SK-N-SH treated with all-trans-retinoic acid at 6 μM for 48 hours (cell line): ENCODE data around the gene AOC3.

Experiments
- ATAC-seq: fragments of 200-7000 bp; cut with Tn5 transposase; 3 replicates; pipeline ENCODE4 v1.9.1; 2020; ENCODE audit warnings: mild to moderate bottlenecking, moderate library complexity
- ARNTL ChIP-seq: fragments of 450-650 bp; formaldehyde crosslinking; IDR thresholded peaks from 2 replicates; pipeline ENCODE4 v1.5.0; 2020; ENCODE audit warnings: low read depth, mild to moderate bottlenecking, moderate library complexity, borderline replicate concordance
- BACH2 ChIP-seq: fragments of 250-450 bp; sonication (Bioruptor Pico); IDR thresholded peaks from 2 replicates; pipeline ENCODE4 v1.9.0; 2021; ENCODE audit warnings: mild to moderate bottlenecking, borderline replicate concordance
- CSDC2 ChIP-seq: fragments of 250-450 bp; sonication (Bioruptor Pico); IDR thresholded peaks from 2 replicates; pipeline ENCODE4 v1.5.0; 2020; ENCODE audit warnings: mild to moderate bottlenecking, moderate library complexity
- CSRNP3 ChIP-seq: fragments of 250-450 bp; sonication (Bioruptor Pico); IDR thresholded peaks from 2 replicates; pipeline ENCODE4 v1.5.1; 2021; ENCODE audit warnings: mild to moderate bottlenecking, moderate library complexity
- ESRRG ChIP-seq: fragments of 250-450 bp; sonication (Bioruptor Pico); IDR thresholded peaks from 2 replicates; pipeline ENCODE4 v1.6.1; 2021; ENCODE audit warnings: mild to moderate bottlenecking
- GLIS3 ChIP-seq: fragments of 250-450 bp; sonication (Bioruptor Pico); IDR thresholded peaks from 2 replicates; pipeline ENCODE4 v1.5.0; 2020; ENCODE audit warnings: mild to moderate bottlenecking, moderate library complexity
- ISL1 ChIP-seq: fragments of 250-450 bp; sonication (Bioruptor Pico); IDR thresholded peaks from 2 replicates; pipeline ENCODE4 v2.1.2; 2022; ENCODE audit warnings: mild to moderate bottlenecking, moderate library complexity
- PATZ1 ChIP-seq: fragments of 250-450 bp; sonication (Bioruptor Pico); IDR thresholded peaks from 2 replicates; pipeline ENCODE4 v1.8.0; 2020; ENCODE audit warnings: mild to moderate bottlenecking, moderate library complexity, borderline replicate concordance
- RARB ChIP-seq: fragments of 250-450 bp; sonication (Bioruptor Pico); IDR thresholded peaks from 2 replicates; pipeline ENCODE4 v1.8.0; 2021; ENCODE audit warnings: mild to moderate bottlenecking, moderate library complexity
- SNAI2 ChIP-seq: fragments of 250-450 bp; sonication (Bioruptor Pico); IDR thresholded peaks from 2 replicates; pipeline ENCODE4 v1.5.0; 2020; ENCODE audit warnings: mild to moderate bottlenecking, moderate library complexity
- TCF4 ChIP-seq: fragments of 250-450 bp; sonication (Bioruptor Pico); IDR thresholded peaks from 2 replicates; pipeline ENCODE4 v1.8.0; 2021; ENCODE audit warnings: mild to moderate bottlenecking, moderate library complexity, borderline replicate concordance
- TOX ChIP-seq: fragments of 250-450 bp; sonication (Bioruptor Pico); IDR thresholded peaks from 2 replicates; pipeline ENCODE4 v1.8.0; 2021; ENCODE audit warnings: mild to moderate bottlenecking, moderate library complexity, borderline replicate concordance
- TSHZ2 ChIP-seq: fragments of 250-450 bp; sonication (Bioruptor Pico); IDR thresholded peaks from 2 replicates; pipeline ENCODE4 v1.5.0; 2020; ENCODE audit warnings: mild to moderate bottlenecking, moderate library complexity
- ZC3H10 ChIP-seq: fragments of 250-450 bp; sonication (Bioruptor Pico); IDR thresholded peaks from 2 replicates; pipeline ENCODE4 v1.5.1; 2021; ENCODE audit warnings: mild to moderate bottlenecking, moderate library complexity
- ZFP3 ChIP-seq: fragments of 250-450 bp; sonication (Bioruptor Pico); IDR thresholded peaks from 2 replicates; pipeline ENCODE4 v1.5.0; 2020; ENCODE audit warnings: mild to moderate bottlenecking, moderate library complexity
- ZFP30 ChIP-seq: fragments of 450-650 bp; formaldehyde crosslinking; IDR thresholded peaks from 2 replicates; pipeline ENCODE4 v1.5.0; 2022; ENCODE audit warnings: mild to moderate bottlenecking, moderate library complexity
- ZNF565 ChIP-seq: fragments of 450-650 bp; formaldehyde crosslinking; conservative IDR thresholded peaks from 2 replicates; pipeline ENCODE4 v1.5.0; 2020; ENCODE audit warnings: low read depth, mild to moderate bottlenecking, moderate library complexity
- ZNF70 ChIP-seq: fragments of 450-650 bp; formaldehyde crosslinking; IDR thresholded peaks from 2 replicates; pipeline ENCODE4 v1.5.0; 2020; ENCODE audit warnings: mild to moderate bottlenecking, moderate library complexity
- TF ChIP-seq, protein P1 (sequence below): fragments of 250-450 bp; sonication (Bioruptor Pico); IDR thresholded peaks from 2 replicates; pipeline ENCODE4 v1.5.1; 2020; ENCODE audit warnings: low read depth, mild to moderate bottlenecking, moderate library complexity

The AOC3 gene

GRCh38 chr17:42845556-42845917, 5.5 kb upstream of the AOC3 start:
- no peak for ATAC-seq
- no peak for TF ChIP-seq TOX (CRISPR knock-in tag)
- no peak for TF ChIP-seq BACH2
- TF ChIP-seq CSRNP3 = no peak
- TF ChIP-seq ESRRG (CRISPR knock-in tag) = no peak
- TF ChIP-seq ZNF565 (CRISPR knock-in tag) = no peak
- TF ChIP-seq ZFP3 = no peak
- TF ChIP-seq, protein P1, sequence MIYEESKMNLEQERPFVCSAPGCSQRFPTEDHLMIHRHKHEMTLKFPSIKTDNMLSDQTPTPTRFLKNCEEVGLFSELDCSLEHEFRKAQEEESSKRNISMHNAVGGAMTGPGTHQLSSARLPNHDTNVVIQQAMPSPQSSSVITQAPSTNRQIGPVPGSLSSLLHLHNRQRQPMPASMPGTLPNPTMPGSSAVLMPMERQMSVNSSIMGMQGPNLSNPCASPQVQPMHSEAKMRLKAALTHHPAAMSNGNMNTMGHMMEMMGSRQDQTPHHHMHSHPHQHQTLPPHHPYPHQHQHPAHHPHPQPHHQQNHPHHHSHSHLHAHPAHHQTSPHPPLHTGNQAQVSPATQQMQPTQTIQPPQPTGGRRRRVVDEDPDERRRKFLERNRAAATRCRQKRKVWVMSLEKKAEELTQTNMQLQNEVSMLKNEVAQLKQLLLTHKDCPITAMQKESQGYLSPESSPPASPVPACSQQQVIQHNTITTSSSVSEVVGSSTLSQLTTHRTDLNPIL (CRISPR knock-in tag) = no peak
- no peak for TF ChIP-seq ZC3H10 (CRISPR knock-in tag)
- no peak for TF ChIP-seq PATZ1
- TF ChIP-seq SNAI2 (CRISPR knock-in tag) = no peak

DNA sequence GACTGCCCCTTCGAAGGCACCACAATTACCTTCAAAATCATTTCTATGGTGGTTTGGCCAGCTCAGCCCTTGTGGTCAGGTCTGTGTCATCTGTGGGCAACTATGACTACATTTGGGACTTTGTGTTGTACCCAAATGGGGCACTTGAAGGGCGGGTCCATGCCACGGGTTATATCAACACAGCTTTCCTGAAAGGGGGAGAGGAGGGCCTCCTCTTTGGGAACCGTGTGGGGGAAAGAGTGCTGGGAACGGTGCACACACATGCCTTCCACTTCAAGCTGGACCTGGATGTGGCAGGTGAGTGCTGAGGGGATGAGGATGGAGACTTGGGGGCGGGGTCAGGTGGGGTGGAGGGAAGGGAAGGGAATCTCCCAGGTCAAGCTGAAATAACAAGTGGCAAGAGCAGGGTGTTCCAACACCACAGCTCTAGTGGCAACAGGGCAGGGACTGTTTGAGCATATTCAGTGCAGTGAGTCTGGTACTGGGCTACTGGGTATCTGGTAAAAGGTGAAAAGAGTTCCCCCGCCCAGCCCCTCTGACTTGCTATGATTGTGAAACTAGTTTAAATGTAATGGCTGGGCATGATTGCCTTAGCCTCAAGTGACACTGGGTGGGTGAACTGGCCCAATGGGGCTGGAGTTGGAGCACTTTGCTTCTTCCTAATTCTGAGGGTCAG, 4.9 kb upstream of the AOC3 start:
- peak; percentile 5; the same call in 1 of the 3 replicates for ATAC-seq
- TF ChIP-seq TCF4 = no peak
- no peak for TF ChIP-seq CSRNP3
- TF ChIP-seq ZNF70 (CRISPR knock-in tag) = no peak
- TF ChIP-seq RARB = no peak
- no peak for TF ChIP-seq ARNTL (CRISPR knock-in tag)

GRCh38 chr17:42846594-42847280, 4.3 kb upstream of the AOC3 start:
- TF ChIP-seq PATZ1 (no peak), ESRRG (CRISPR knock-in tag) (no peak), ZFP3 (no peak), TSHZ2 (CRISPR knock-in tag) (no peak), SNAI2 (CRISPR knock-in tag) (no peak), BACH2 (no peak), ZFP30 (CRISPR knock-in tag) (no peak), RARB (no peak), ISL1 (no peak), GLIS3 (CRISPR knock-in tag) (no peak), ZNF565 (CRISPR knock-in tag) (no peak), CSDC2 (CRISPR knock-in tag) (no peak)
- peak; percentile 8; the same call in 2 of the 3 replicates for ATAC-seq
